ENCODE measurements around the gene ERICH4.

DNA sequence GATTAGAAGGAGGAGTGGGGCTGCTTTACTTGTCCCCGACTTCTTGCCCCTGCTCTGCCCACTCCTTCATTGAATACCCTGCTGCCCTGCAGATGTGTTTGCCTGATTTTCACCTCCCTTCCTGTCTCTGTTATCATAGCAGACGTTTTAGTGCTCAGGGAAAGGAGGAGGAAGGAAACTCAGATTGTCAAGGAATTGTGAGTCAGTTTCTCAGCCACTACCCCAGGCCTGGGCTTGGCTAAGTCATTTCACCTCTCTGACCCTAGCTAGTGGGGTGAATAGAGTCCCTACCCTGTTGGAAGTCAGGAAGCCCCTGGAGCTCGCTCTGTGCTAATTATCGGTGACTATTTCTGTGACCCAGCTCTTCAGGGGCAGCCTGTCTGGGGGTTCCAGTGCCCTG, 41.5 kb upstream of the ERICH4 start:
- TF ChIP-seq, protein P1, sequence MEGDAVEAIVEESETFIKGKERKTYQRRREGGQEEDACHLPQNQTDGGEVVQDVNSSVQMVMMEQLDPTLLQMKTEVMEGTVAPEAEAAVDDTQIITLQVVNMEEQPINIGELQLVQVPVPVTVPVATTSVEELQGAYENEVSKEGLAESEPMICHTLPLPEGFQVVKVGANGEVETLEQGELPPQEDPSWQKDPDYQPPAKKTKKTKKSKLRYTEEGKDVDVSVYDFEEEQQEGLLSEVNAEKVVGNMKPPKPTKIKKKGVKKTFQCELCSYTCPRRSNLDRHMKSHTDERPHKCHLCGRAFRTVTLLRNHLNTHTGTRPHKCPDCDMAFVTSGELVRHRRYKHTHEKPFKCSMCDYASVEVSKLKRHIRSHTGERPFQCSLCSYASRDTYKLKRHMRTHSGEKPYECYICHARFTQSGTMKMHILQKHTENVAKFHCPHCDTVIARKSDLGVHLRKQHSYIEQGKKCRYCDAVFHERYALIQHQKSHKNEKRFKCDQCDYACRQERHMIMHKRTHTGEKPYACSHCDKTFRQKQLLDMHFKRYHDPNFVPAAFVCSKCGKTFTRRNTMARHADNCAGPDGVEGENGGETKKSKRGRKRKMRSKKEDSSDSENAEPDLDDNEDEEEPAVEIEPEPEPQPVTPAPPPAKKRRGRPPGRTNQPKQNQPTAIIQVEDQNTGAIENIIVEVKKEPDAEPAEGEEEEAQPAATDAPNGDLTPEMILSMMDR (IDR thresholded peaks at IDR 0.05), result no peak
- TF ChIP-seq EZH2 (IDR thresholded peaks at IDR 0.05; ENCODE audit: borderline replicate concordance, insufficient read depth, low read depth, low read length, poor library complexity, severe bottlenecking), result no peak

Measured in B cell (primary cell).